Lung (tissue), 13 donors: ENCODE data around the gene KMT2C. TPM values are rescaled to one million over a fixed set of nuclear protein-coding genes. Genes with fewer than 3 reads are reported as not detected.

ENCODE experiments used
- ATAC-seq: fragments of 200-7000 bp; cut with Tn5 transposase; one replicate; pipeline ENCODE4 v1.9.1; 2020; ENCODE audit warnings: moderate number of reproducible peaks; ENCODE audit not compliant: insufficient read depth, low FRiP score
- DNase-seq, 3 donors: peaks; one replicate each; pipeline ENCODE4 v3.0.0-alpha.2; 2013 to 2017
- H3K27ac ChIP-seq, 2 donors: one replicate each; pipeline ENCODE4 v1.5.1; 2013; ENCODE audit warnings: mild to moderate bottlenecking in 2 of 2, moderate library complexity in 2 of 2, control low read depth in 1 of 2, inconsistent platforms in 1 of 2, low read depth in 1 of 2, low read length in 1 of 2
- H3K27me3 ChIP-seq, 3 donors: one replicate each; pipeline ENCODE4 v1.5.1; 2013; ENCODE audit warnings: low read length in 2 of 3; ENCODE audit not compliant: control insufficient read depth in 3 of 3, insufficient read depth in 3 of 3
- H3K36me3 ChIP-seq, 4 donors: one replicate each; pipeline ENCODE4 v1.5.1; 2013; ENCODE audit warnings: low read length in 4 of 4, mild to moderate bottlenecking in 1 of 4, moderate library complexity in 1 of 4; ENCODE audit not compliant: control insufficient read depth in 4 of 4, insufficient read depth in 4 of 4
- H3K4me1 ChIP-seq, 5 donors: one replicate each; pipeline ENCODE4 v1.5.1; 2013; ENCODE audit warnings: low read length in 5 of 5, mild to moderate bottlenecking in 2 of 5, moderate library complexity in 1 of 5; ENCODE audit not compliant: control insufficient read depth in 5 of 5, insufficient read depth in 5 of 5
- H3K4me3 ChIP-seq: one replicate; pipeline ENCODE4 v1.5.1; 2013; ENCODE audit warnings: mild to moderate bottlenecking, control low read depth, moderate library complexity
- H3K9ac ChIP-seq, 2 donors: one replicate each; pipeline ENCODE4 v1.5.1; 2013; ENCODE audit warnings: low read length in 2 of 2, control low read depth in 1 of 2; ENCODE audit not compliant: insufficient read depth in 1 of 2
- H3K9me3 ChIP-seq, 4 donors: one replicate each; pipeline ENCODE4 v1.5.1; 2013; ENCODE audit warnings: low read length in 3 of 4, mild to moderate bottlenecking in 1 of 4, moderate library complexity in 1 of 4; ENCODE audit not compliant: control insufficient read depth in 4 of 4, insufficient read depth in 3 of 4
- CTCF ChIP-seq: IDR thresholded peaks from 2 replicates; pipeline ENCODE4 v1.5.1; 2012; ENCODE audit warnings: mild to moderate bottlenecking; ENCODE audit errors: control extremely low read depth, extremely low read depth
- whole genome bisulfite sequencing, 2 donors: extraction: QIAGEN DNeasy Blood & Tissue Kit; methylation state at CpG; one replicate each; pipeline ENCODE4 v1.1.7; 2013; 5-methylcytosine and 5-hydroxymethylcytosine counted together
- polyA plus RNA-seq, 2 donors: library from polyadenylated mRNA; stranded (reverse); fragments of 200-250 nt; gene quantifications; one replicate each; pipeline ENCODE4 v1.2.1, GENCODE V29; 2013
- small RNA-seq: library from RNA; depleted of rRNA; stranded (forward); fragments of <200 nt; gene quantifications from one replicate; pipeline ENCODE3, GENCODE V24; 2014; ENCODE audit warnings: low replicate concordance
- total RNA-seq, 2 donors: library from RNA; depleted of rRNA in 1 of 2; stranded (reverse); fragments of >200 nt in 1 of 2; gene quantifications; one replicate each; pipeline ENCODE4 v1.2.1, GENCODE V29; 2014 to 2021
- donor health status: control.
- donor health status: control.
- donor health status: Bipolar disorder and iron deficiency.
- donor health status: healthy.
- donor health status: DM: yes; HTN: yes; CAD: no.

KMT2C gene
- total and polyA plus RNA-seq, 4 donors, result 10.2 to 115 (median 52.3) TPM

DNA sequence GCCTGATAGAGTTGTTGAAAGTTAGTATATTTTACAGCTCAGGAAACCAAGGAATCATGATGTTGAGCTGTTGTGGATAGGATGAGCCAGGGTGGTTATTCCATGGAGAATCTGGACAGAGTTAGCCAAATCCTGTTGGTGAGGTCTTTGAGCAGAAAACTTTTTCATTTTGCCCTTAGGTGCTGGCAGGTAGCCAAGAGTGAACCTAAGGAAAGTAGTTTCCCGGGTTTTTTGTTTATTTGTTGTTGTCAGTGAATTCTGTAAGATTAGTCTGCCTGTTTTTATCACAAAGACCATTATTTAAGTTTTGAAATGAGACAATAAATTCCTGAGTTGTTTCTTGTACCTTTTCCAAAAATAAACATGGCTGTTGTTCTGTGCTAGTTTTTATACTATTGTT, 349.3 kb downstream of the KMT2C start:
- H3K9me3 ChIP-seq, result peaks cover 0 to 6% (median 1%) of the 10 kb centered on the region in 4 donors
- ATAC-seq, result no peak
- H3K4me3 ChIP-seq, result no peak overlapping the region
- H3K36me3 ChIP-seq, result peaks cover 0 to 5% (median 0%) of the 10 kb centered on the region in 4 donors
- no peak overlapping the region for H3K27ac ChIP-seq
- no peak for TF ChIP-seq CTCF
- no peak overlapping the region for H3K9ac ChIP-seq
- WGBS, 2 donors, result 42 to 70% methylated on average over 1 of the region's 1 CpG
- no peak for DNase-seq
- no peaks in the 10 kb centered on the region for H3K27me3 ChIP-seq
- peaks cover 0 to 1% (median 0%) of the 10 kb centered on the region in 5 donors for H3K4me1 ChIP-seq

- no peak overlapping the region for H3K9ac ChIP-seq
Measured at GRCh38 chr7:152085131-152085530, 350.7 kb downstream of the KMT2C start.

More at GRCh38 chr7:152085131-152085530, 350.7 kb downstream of the KMT2C start:
- 92 to 94% methylated on average over 3 of the region's 3 CpGs for WGBS, 2 donors
- Histone ChIP-seq H3K4me3 (no peak overlapping the region), H3K9me3 (peaks cover 0 to 6% (median 1%) of the 10 kb centered on the region in 4 donors), H3K36me3 (peaks cover 0 to 5% (median 0%) of the 10 kb centered on the region in 4 donors), H3K27ac (no peak overlapping the region), H3K4me1 (no peaks in the 10 kb centered on the region), H3K27me3 (no peaks in the 10 kb centered on the region)
- TF ChIP-seq CTCF, result no peak
- ATAC-seq, result no peak
- no peak for DNase-seq

Small RNA genes within 50 kb of the gene (small RNA-seq; reads per million reads assigned to genes)
- not detected for gene AC104692.1
- gene AC104692.2, result not detected
- not detected for gene RF00019

Other genes with a start within 250 kb of the KMT2C start
- 1 to 10 TPM; 1.0 to 2.9 TPM for gene XRCC2, start 240.1 kb upstream of the KMT2C start, total RNA-seq
- under 1 TPM; 0.34 to 0.98 TPM for gene XRCC2, start 240.1 kb upstream of the KMT2C start, polyA plus RNA-seq